ENCODE measurements around the gene NFKBIE. TPM values are rescaled to one million over a fixed set of nuclear protein-coding genes. Genes with fewer than 3 reads are reported as not detected.

NFKBIE gene
- total and polyA plus RNA-seq, 2 experiments from 2014 or later: 14.6 to 25.9 TPM

- TF ChIP-seq CTCF (conservative IDR thresholded peaks at IDR 0.05; ENCODE audit: low read depth in 2 of 2) (no peak), POLR2AphosphoS5 (IDR thresholded peaks at IDR 0.05; ENCODE audit: low read depth) (no peak), ZNF114 (CRISPR knock-in tag; IDR thresholded peaks at IDR 0.05) (no peak)
Observed at GRCh38 chr6:44230034-44230675, 35.2 kb downstream of the NFKBIE start (continued).

- Histone ChIP-seq H3K36me3 (ENCODE audit: insufficient read depth) (peaks cover 4% of the 10 kb centered on the region; the same call in 1 of the 2 replicates), H3K4me1 (ENCODE audit: insufficient read depth) (peaks cover 30% of the 10 kb centered on the region), H3K4me2 (no peak overlapping the region), H3K9me2 (ENCODE audit: insufficient read depth) (no peaks in the 10 kb centered on the region), H3K79me2 (replicated peaks; ENCODE audit: insufficient read depth) (peaks cover 37% of the 10 kb centered on the region), H3F3A (replicated peaks; ENCODE audit: low read depth) (peaks cover 14% of the 10 kb centered on the region), H4K20me1 (replicated peaks; ENCODE audit: insufficient read depth) (peaks cover 39% of the 10 kb centered on the region), H3K27ac (ENCODE audit: low read depth) (no peak overlapping the region), H3K4me3 (no peak overlapping the region), H3K27me3 (ENCODE audit: insufficient read depth) (no peaks in the 10 kb centered on the region), H2AFZ (no peak overlapping the region)
- no peak for ATAC-seq
- H3K4me3 Mint-ChIP-seq: no peak overlapping the region
- peaks cover 70% of the 10 kb centered on the region for H3K36me3 Mint-ChIP-seq (ENCODE audit: low read depth)
- H3K27ac Mint-ChIP-seq: 0 out of 2 replicates have a peak overlapping the region, but pooled peaks have one; percentile 62
- H3K27me3 Mint-ChIP-seq (ENCODE audit: insufficient read depth, low read depth, poor library complexity): peaks cover 27% of the 10 kb centered on the region
- DNase-seq (ENCODE audit: low spot score): no peak
- H3K4me1 Mint-ChIP-seq: peaks cover 57% of the 10 kb centered on the region
- no peaks in the 10 kb centered on the region; the same call in 2 of the 3 replicates for H3K9me3 Mint-ChIP-seq
- TF ChIP-seq ZNF331 (CRISPR knock-in tag; IDR thresholded peaks at IDR 0.05; ENCODE audit: low read depth): no peak
- no peak for TF ChIP-seq EZH2 (IDR thresholded peaks at IDR 0.05; ENCODE audit: low read depth, unreplicated experiment)
- TF ChIP-seq CREB1 (CRISPR knock-in tag; IDR thresholded peaks at IDR 0.05; ENCODE audit: low read depth): no peak
- TF ChIP-seq ETS1 (IDR thresholded peaks at IDR 0.05): no peak
- TF ChIP-seq POLR2AphosphoS5 (IDR thresholded peaks at IDR 0.05; ENCODE audit: low read depth): no peak
- TF ChIP-seq ZNF462 (CRISPR knock-in tag; IDR thresholded peaks at IDR 0.05): no peak
- no peak for TF ChIP-seq NANOG (IDR thresholded peaks at IDR 0.05; ENCODE audit: borderline replicate concordance)
- no peak for TF ChIP-seq ZNF114 (CRISPR knock-in tag; IDR thresholded peaks at IDR 0.05)
- no peak for TF ChIP-seq EZH2phosphoT487 (IDR thresholded peaks at IDR 0.05; ENCODE audit: unreplicated experiment)
- TF ChIP-seq STAT1 (IDR thresholded peaks at IDR 0.05; ENCODE audit: unreplicated experiment): no peak
- no peak for TF ChIP-seq JUNB (IDR thresholded peaks at IDR 0.05; ENCODE audit: unreplicated experiment)
- no peak for TF ChIP-seq CTCF (conservative IDR thresholded peaks at IDR 0.05; ENCODE audit: low read depth in 2 of 2)
Observed at GRCh38 chr6:44229376-44230033, 35.8 kb downstream of the NFKBIE start.

Data from GM23338 (cell line).